Ramos (cell line): ENCODE data around the gene TIMM21.

Source experiments
- in situ Hi-C: fragments of 300-500 bp; cut with MboI; formaldehyde crosslinking; loops from one replicate; pipeline ENCODE4 v1.14.3; 2022; ENCODE audit warnings: low sequenced_read_pairs; ENCODE audit not compliant: unreplicated experiment

TIMM21 gene

GRCh38 chr18:74185860-74186259 lies 37.5 kb downstream of the TIMM21 start:
- in situ Hi-C loops = no loop called here

- in situ Hi-C loops = no loop called here
Observed at GRCh38 chr18:74186661-74187060, 38.3 kb downstream of the TIMM21 start.

GRCh38 chr18:74190086-74190485 lies 41.8 kb downstream of the TIMM21 start:
- in situ Hi-C loops = loop anchor here (10.0 kb wide), 1 partner anchor 365 kb away; no protein-coding TSS in a partner anchor

- in situ Hi-C loops = loop anchor here (10.0 kb wide), 1 partner anchor 363 kb away; no protein-coding TSS in a partner anchor
Observed at GRCh38 chr18:74191577-74191976, 43.3 kb downstream of the TIMM21 start.

- in situ Hi-C loops = loop anchor here (10.0 kb wide), 1 partner anchor 360 kb away; no protein-coding TSS in a partner anchor
Observed at GRCh38 chr18:74194691-74195090, 46.4 kb downstream of the TIMM21 start.

GRCh38 chr18:74196220-74197119 lies 48.1 kb downstream of the TIMM21 start:
- in situ Hi-C loops = loop anchor here (10.0 kb wide), 1 partner anchor 358 kb away; no protein-coding TSS in a partner anchor

- in situ Hi-C loops = loop anchor here (10.0 kb wide), 1 partner anchor 357 kb away; no protein-coding TSS in a partner anchor
Observed at GRCh38 chr18:74197705-74198341, 49.5 kb downstream of the TIMM21 start.

GRCh38 chr18:74198453-74198852 lies 50.1 kb downstream of the TIMM21 start:
- in situ Hi-C loops = loop anchor here (10.0 kb wide), 1 partner anchor 356 kb away; no protein-coding TSS in a partner anchor

GRCh38 chr18:74200780-74201179 lies 52.5 kb downstream of the TIMM21 start:
- in situ Hi-C loops = no loop called here

- in situ Hi-C loops = no loop called here
Observed at GRCh38 chr18:74203811-74204210, 55.5 kb downstream of the TIMM21 start.

- in situ Hi-C loops = no loop called here
Observed at GRCh38 chr18:74204526-74205152, 56.3 kb downstream of the TIMM21 start.
